OCI-LY3 (cell line): Measurements from ENCODE around the gene AOAH.

Source experiments
- H2AFZ ChIP-seq: fragments of 200-600, 300-600 bp; shearing (Covaris generic); 2 replicates; pipeline ENCODE4 v1.6.0; 2014; ENCODE audit warnings: antibody characterized with exemption, low read depth, low read length
- H3K27ac ChIP-seq: fragments of 200-600, 300-600 bp; sonication (generic); 2 replicates; pipeline ENCODE4 v1.5.1; 2014; ENCODE audit warnings: mild to moderate bottlenecking, low read length, moderate library complexity, mixed read lengths
- H3K27me3 ChIP-seq: fragments of 200-600, 300-600 bp; sonication (generic); 2 replicates; pipeline ENCODE4 v1.6.1; 2014; ENCODE audit warnings: low read depth, low read length, mixed read lengths
- H3K36me3 ChIP-seq: fragments of 200-600, 300-600 bp; sonication (generic); replicated peaks from 2 replicates; pipeline ENCODE3; 2014; ENCODE audit warnings: low read depth, low read length, mixed read lengths
- H3K4me1 ChIP-seq: fragments of 300-600, 200-600 bp; sonication (generic); 2 replicates; pipeline ENCODE4 v1.6.1; 2014; ENCODE audit warnings: low read length, mixed read lengths
- H3K4me2 ChIP-seq: fragments of 200-600, 300-600 bp; sonication (generic); 2 replicates; pipeline ENCODE4 v1.6.1; 2014; ENCODE audit warnings: low read length, mixed read lengths
- H3K4me3 ChIP-seq: fragments of 300-600, 200-600 bp; sonication (generic); 2 replicates; pipeline ENCODE4 v1.5.1; 2014; ENCODE audit warnings: antibody characterized with exemption, mild to moderate bottlenecking, low read length, moderate library complexity
- H3K79me2 ChIP-seq: fragments of 300-600, 200-600 bp; shearing (Covaris generic); 2 replicates; pipeline ENCODE4 v1.6.1; 2014; ENCODE audit warnings: mild to moderate bottlenecking, low read length, mixed read lengths
- H3K9ac ChIP-seq: fragments of 300-600, 200-600 bp; shearing (Covaris generic); 2 replicates; pipeline ENCODE4 v1.6.0; 2014; ENCODE audit warnings: mild to moderate bottlenecking, low read length, moderate library complexity
- H3K9me3 ChIP-seq: fragments of 200-600, 300-600 bp; shearing (Covaris generic); 2 replicates; pipeline ENCODE4 v1.6.1; 2014; ENCODE audit warnings: low read length, mixed read lengths; ENCODE audit not compliant: insufficient read depth
- H4K20me1 ChIP-seq: fragments of 200-600, 300-600 bp; sonication (generic); 2 replicates; pipeline ENCODE4 v1.6.1; 2016; ENCODE audit warnings: low read length, mixed read lengths; ENCODE audit not compliant: insufficient read depth
- EZH2phosphoT487 ChIP-seq: fragments of 200-600 bp; shearing (Covaris generic); IDR thresholded peaks from 2 replicates; pipeline ENCODE4 v1.6.1; 2018; ENCODE audit warnings: antibody characterized with exemption, mixed run types, low read depth
- TF ChIP-seq, protein P1 (sequence below): fragments of 200-600, 300-600 bp; sonication (generic); IDR thresholded peaks from 2 replicates; pipeline ENCODE4 v1.5.1; 2014; ENCODE audit warnings: antibody characterized with exemption, low read length, low read depth

Gene AOAH

DNA sequence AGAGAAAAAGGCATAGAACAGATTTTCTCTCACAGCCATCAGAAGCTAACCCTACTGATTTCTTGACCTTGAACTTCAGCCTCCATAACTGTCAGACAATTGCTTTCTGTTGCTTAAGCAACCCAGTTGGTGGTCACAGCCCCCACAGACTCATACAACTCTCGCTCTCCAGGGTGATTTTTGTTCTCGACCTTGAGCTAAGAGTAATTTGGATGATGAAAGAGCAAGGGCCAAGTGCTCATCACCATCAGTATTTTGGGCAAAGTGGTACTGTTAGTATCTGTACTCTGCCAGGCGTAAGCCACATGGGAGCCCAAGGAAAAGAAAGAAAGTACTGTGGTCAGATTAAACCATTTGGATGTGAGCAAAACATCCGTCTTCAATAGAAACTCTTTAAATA, 81.9 kb downstream of the AOAH start:
- TF ChIP-seq, protein P1, sequence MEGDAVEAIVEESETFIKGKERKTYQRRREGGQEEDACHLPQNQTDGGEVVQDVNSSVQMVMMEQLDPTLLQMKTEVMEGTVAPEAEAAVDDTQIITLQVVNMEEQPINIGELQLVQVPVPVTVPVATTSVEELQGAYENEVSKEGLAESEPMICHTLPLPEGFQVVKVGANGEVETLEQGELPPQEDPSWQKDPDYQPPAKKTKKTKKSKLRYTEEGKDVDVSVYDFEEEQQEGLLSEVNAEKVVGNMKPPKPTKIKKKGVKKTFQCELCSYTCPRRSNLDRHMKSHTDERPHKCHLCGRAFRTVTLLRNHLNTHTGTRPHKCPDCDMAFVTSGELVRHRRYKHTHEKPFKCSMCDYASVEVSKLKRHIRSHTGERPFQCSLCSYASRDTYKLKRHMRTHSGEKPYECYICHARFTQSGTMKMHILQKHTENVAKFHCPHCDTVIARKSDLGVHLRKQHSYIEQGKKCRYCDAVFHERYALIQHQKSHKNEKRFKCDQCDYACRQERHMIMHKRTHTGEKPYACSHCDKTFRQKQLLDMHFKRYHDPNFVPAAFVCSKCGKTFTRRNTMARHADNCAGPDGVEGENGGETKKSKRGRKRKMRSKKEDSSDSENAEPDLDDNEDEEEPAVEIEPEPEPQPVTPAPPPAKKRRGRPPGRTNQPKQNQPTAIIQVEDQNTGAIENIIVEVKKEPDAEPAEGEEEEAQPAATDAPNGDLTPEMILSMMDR: no peak
- no peak for TF ChIP-seq EZH2phosphoT487
- H4K20me1 ChIP-seq: no peaks in the 10 kb centered on the region

DNA sequence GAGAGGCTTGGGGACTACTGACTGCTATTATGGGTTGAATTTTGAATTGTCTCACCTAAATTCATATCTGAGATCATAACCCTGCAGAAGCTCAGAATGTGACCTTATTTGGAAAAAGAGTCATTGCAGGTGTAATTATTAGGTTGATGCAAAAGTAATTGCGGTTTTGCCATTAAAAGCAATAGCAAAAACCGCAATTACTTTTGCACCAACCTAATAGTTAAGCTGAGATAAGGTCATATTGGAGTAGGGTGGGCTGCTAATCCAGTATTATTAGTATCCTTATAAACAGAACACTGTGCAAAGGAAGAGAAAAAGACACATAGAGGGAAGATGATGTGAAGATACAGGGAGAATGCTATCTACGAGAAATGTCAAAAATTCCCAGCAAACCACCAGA, 82.3 kb downstream of the AOAH start:
- no peaks in the 10 kb centered on the region for H4K20me1 ChIP-seq
- H3K9ac ChIP-seq: no peak overlapping the region
- H2AFZ ChIP-seq: no peak overlapping the region
- no peaks in the 10 kb centered on the region for H3K79me2 ChIP-seq
- TF ChIP-seq, protein P1: no peak
- no peak for TF ChIP-seq EZH2phosphoT487
- peaks cover 21% of the 10 kb centered on the region for H3K27me3 ChIP-seq
- no peak overlapping the region for H3K4me2 ChIP-seq
- H3K9me3 ChIP-seq: no peaks in the 10 kb centered on the region
- no peaks in the 10 kb centered on the region for H3K36me3 ChIP-seq
- no peak overlapping the region for H3K4me3 ChIP-seq
- H3K4me1 ChIP-seq: no peaks in the 10 kb centered on the region
- H3K27ac ChIP-seq: no peak overlapping the region

More for the DNA sequence above, 81.9 kb downstream of the AOAH start:
- Histone ChIP-seq H3K9ac (no peak overlapping the region), H3K4me1 (no peaks in the 10 kb centered on the region), H3K27ac (no peak overlapping the region), H3K4me3 (no peak overlapping the region), H3K4me2 (no peak overlapping the region), H3K79me2 (no peaks in the 10 kb centered on the region), H2AFZ (no peak overlapping the region), H3K36me3 (no peaks in the 10 kb centered on the region), H3K9me3 (no peaks in the 10 kb centered on the region), H3K27me3 (peaks cover 24% of the 10 kb centered on the region)

DNA sequence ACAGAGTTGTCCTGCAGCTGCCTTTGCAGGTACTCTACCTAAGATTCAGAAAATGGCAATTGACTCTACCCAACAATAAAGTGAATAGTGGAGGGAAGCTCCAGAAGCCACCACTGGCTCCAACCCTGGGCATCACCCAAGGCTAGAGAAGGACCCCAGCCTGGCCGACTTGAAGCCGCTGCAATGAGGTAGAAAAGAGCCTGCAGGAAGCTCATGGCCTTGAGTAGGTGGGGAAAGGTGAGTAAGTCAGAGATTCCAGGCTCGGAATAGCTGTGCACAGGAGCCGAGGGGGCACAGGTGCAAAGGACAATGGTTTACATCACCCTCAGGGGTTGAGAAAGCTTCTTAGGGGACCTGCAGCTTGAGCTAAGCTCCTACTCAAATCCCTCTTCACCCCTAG, 83.6 kb downstream of the AOAH start:
- no peaks in the 10 kb centered on the region for H3K9me3 ChIP-seq
- no peak overlapping the region for H3K9ac ChIP-seq
- no peak for TF ChIP-seq EZH2phosphoT487
- TF ChIP-seq, protein P1: no peak
- no peaks in the 10 kb centered on the region for H3K36me3 ChIP-seq
- H3K4me3 ChIP-seq: no peak overlapping the region
- no peak overlapping the region for H3K4me2 ChIP-seq
- H3K4me1 ChIP-seq: no peaks in the 10 kb centered on the region
- H3K27ac ChIP-seq: no peak overlapping the region
- H4K20me1 ChIP-seq: no peaks in the 10 kb centered on the region
- H3K79me2 ChIP-seq: no peaks in the 10 kb centered on the region
- H2AFZ ChIP-seq: no peak overlapping the region
- peaks cover 8% of the 10 kb centered on the region for H3K27me3 ChIP-seq

DNA sequence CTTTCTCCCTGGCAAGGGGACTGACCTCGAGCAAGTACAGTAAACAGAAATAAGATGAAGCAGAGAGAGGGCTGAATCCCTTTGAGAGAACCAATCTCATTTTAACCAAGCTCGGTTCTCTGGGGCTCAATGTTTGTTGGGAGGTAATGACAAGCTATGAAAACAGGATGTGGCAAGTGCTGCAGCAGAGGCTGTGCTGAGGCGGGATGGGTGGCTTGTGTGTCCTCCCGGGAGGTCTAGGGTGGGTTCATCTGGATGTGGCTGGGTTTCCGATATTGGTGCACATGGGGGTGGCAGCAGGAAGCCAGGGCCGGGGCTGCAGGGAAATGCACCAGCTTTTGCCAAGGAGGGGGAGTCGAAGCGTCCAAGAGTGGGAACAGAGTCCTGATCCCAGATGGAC, 84.5 kb downstream of the AOAH start:
- Histone ChIP-seq H3K4me1 (no peaks in the 10 kb centered on the region), H3K4me3 (no peak overlapping the region), H4K20me1 (no peaks in the 10 kb centered on the region), H3K27ac (no peak overlapping the region), H3K27me3 (no peaks in the 10 kb centered on the region; the same call in 1 of the 2 replicates), H3K9ac (no peak overlapping the region), H3K36me3 (no peaks in the 10 kb centered on the region), H3K4me2 (no peak overlapping the region), H2AFZ (no peak overlapping the region), H3K79me2 (no peaks in the 10 kb centered on the region), H3K9me3 (no peaks in the 10 kb centered on the region)
- TF ChIP-seq, protein P1: no peak
- TF ChIP-seq EZH2phosphoT487: no peak
